K562 (cell line): Measurements from ENCODE around the gene ARHGEF26. TPM values are rescaled to one million over a fixed set of nuclear protein-coding genes. Genes with fewer than 3 reads are reported as not detected.

ENCODE experiments used
- ATAC-seq: fragments of 200-7000 bp; cut with Tn5 transposase; 3 replicates; pipeline ENCODE4 v1.9.1; 2020; ENCODE audit warnings: moderate library complexity
- BruUV-seq: library from RNA; stranded (reverse); fragments of 400-500 nt; replicated peaks from 2 replicates; lab custom pipeline; 2021; lab: Mats Ljungman, UMichigan
- CTCF ChIA-PET: fragments of 300-600 bp; formaldehyde crosslinking; extraction: SDS; loops from one replicate; lab custom pipeline; 2021; ENCODE audit warnings: low intra/inter-chr PET ratio; lab: Yijun Ruan, JAX
- POLR2A ChIA-PET: fragments of 300-600, 350-650 bp; sonication (Branson Sonifier 250); formaldehyde crosslinking; extraction: SDS; loops from one replicate; lab custom pipeline; 2021; ENCODE audit warnings: antibody characterized with exemption, inconsistent platforms; lab: Yijun Ruan, JAX
- DNase-seq, 4 experiments: peaks; one replicate each; pipeline versions ENCODE4 v3.0.0 to v3.0.0-alpha.2; 2011 to 2018; ENCODE audit warnings: low spot score in 3 of 4, mixed read lengths in 3 of 4; ENCODE audit errors: extremely low read depth in 1 of 4
- FAIRE-seq: peaks from 2 replicates; lab custom pipeline; 2011; peaks lifted over from hg19 to GRCh38; lab: Jason Lieb, UNC
- H2AFZ ChIP-seq: 2 replicates; pipeline ENCODE4 v1.6.0; 2011; ENCODE audit warnings: low read depth, low read length, control low read depth, inconsistent platforms
- H3K27ac ChIP-seq: fragments of 200-600 bp; 3 replicates; pipeline ENCODE4 v1.8.0; 2011; ENCODE audit warnings: low read depth, mild to moderate bottlenecking, control low read depth, inconsistent platforms, low read length, moderate library complexity, mixed read lengths; ENCODE audit errors: extremely low read depth
- H3K27me3 ChIP-seq, 2 experiments: fragments of 300-600 bp in 1 of 2; 2 replicates in 1 of 2; 3 replicates in 1 of 2; pipeline versions ENCODE4 v1.6.0 to v1.8.0; 2011; ENCODE audit warnings: inconsistent platforms in 2 of 2, low read length in 2 of 2, mild to moderate bottlenecking in 1 of 2, mixed read lengths in 1 of 2, moderate library complexity in 1 of 2; ENCODE audit not compliant: control insufficient read depth in 2 of 2, insufficient read depth in 2 of 2
- H3K36me3 ChIP-seq: fragments of 300-600 bp; 3 replicates; pipeline ENCODE4 v1.8.0; 2011; ENCODE audit warnings: mild to moderate bottlenecking, low read length, inconsistent platforms; ENCODE audit not compliant: control insufficient read depth, insufficient read depth
- H3K4me1 ChIP-seq, 2 experiments: fragments of 200-600 bp in 1 of 2; replicated peaks in 1 of 2; 2 replicates in 1 of 2; 3 replicates in 1 of 2; pipeline versions ENCODE4 v1.5.1 to v1.8.0; 2011; ENCODE audit warnings: inconsistent platforms in 2 of 2, low read length in 2 of 2, mild to moderate bottlenecking in 1 of 2, mixed read lengths in 1 of 2, moderate library complexity in 1 of 2; ENCODE audit not compliant: control insufficient read depth in 2 of 2, insufficient read depth in 2 of 2
- H3K4me2 ChIP-seq: 2 replicates; pipeline ENCODE4 v1.6.1; 2011; ENCODE audit warnings: low read length, control low read depth, inconsistent platforms, mixed read lengths; ENCODE audit not compliant: insufficient read depth
- H3K4me3 ChIP-seq: fragments of 200-600 bp; sonication (generic), shearing (Covaris generic); 2 replicates; pipeline ENCODE4 v1.5.1; 2016; ENCODE audit warnings: control low read depth, inconsistent platforms
- H3K79me2 ChIP-seq: fragments of 200-600 bp; 3 replicates; pipeline ENCODE4 v1.8.0; 2011; ENCODE audit warnings: low read length, inconsistent platforms; ENCODE audit not compliant: control insufficient read depth, insufficient read depth
- H3K9ac ChIP-seq, 2 experiments: 2 replicates each; pipeline versions ENCODE4 v1.6.0 to v1.6.1; 2011; ENCODE audit warnings: low read depth in 2 of 2, low read length in 2 of 2, control low read depth in 1 of 2, inconsistent platforms in 1 of 2, mild to moderate bottlenecking in 1 of 2, mixed read lengths in 1 of 2; ENCODE audit not compliant: insufficient read depth in 1 of 2
- H3K9me1 ChIP-seq: one replicate; pipeline ENCODE4 v1.6.0; 2011; ENCODE audit warnings: inconsistent platforms, mild to moderate bottlenecking, low read length, moderate library complexity; ENCODE audit not compliant: control insufficient read depth, insufficient read depth
- H3K9me3 ChIP-seq: replicated peaks from 2 replicates; pipeline ENCODE4 v1.5.1; 2011; ENCODE audit warnings: low read depth, low read length, inconsistent platforms; ENCODE audit not compliant: control insufficient read depth, insufficient read depth
- H4K20me1 ChIP-seq: replicated peaks from 2 replicates; pipeline ENCODE4 v1.6.1; 2011; ENCODE audit warnings: low read length, inconsistent platforms, mixed read lengths; ENCODE audit not compliant: control insufficient read depth, insufficient read depth
- ATF1 ChIP-seq, 2 experiments: fragments of 450-650 bp in 1 of 2; IDR thresholded peaks; 2 replicates each; pipeline ENCODE4 v1.6.1; 2016; ENCODE audit warnings: missing compliant biosample characterization in 1 of 2, missing genetic modification characterization in 1 of 2
- BCOR ChIP-seq: fragments of 450-650 bp; IDR thresholded peaks from 2 replicates; pipeline ENCODE4 v1.6.1; 2016
- CEBPZ ChIP-seq: fragments of 150-350 bp; IDR thresholded peaks from 2 replicates; pipeline ENCODE4 v1.6.1; 2014; ENCODE audit warnings: low read depth, mild to moderate bottlenecking, low read length, borderline replicate concordance
- COPS2 ChIP-seq: fragments of 450-650 bp; conservative IDR thresholded peaks from 2 replicates; pipeline ENCODE4 v1.6.1; 2016; ENCODE audit warnings: mild to moderate bottlenecking, moderate library complexity
- ETV1 ChIP-seq: fragments of 450-650 bp; conservative IDR thresholded peaks from 2 replicates; pipeline ENCODE4 v1.6.1; 2016; ENCODE audit warnings: missing genetic modification characterization, control low read depth, low read depth, missing compliant biosample characterization
- GMEB1 ChIP-seq: fragments of 250-450 bp; sonication (Bioruptor Pico); IDR thresholded peaks from 2 replicates; pipeline ENCODE4 v1.4.0; 2020; ENCODE audit warnings: mild to moderate bottlenecking
- KLF1 ChIP-seq: fragments of 450-650 bp; IDR thresholded peaks from 2 replicates; pipeline ENCODE4 v1.6.1; 2016; ENCODE audit warnings: missing genetic modification characterization, missing compliant biosample characterization
- LARP7 ChIP-seq: fragments of 450-650 bp; IDR thresholded peaks from 2 replicates; pipeline ENCODE4 v1.6.1; 2016
- LCOR ChIP-seq: sonication (generic); formaldehyde crosslinking; IDR thresholded peaks from 2 replicates; pipeline ENCODE4 v1.8.0; 2022; ENCODE audit warnings: mild to moderate bottlenecking, missing genetic modification reagents
- MEF2D ChIP-seq: conservative IDR thresholded peaks from 2 replicates; pipeline ENCODE4 v1.6.1; 2016; ENCODE audit warnings: low read depth, missing genetic modification characterization, missing compliant biosample characterization
- NONO ChIP-seq, 2 experiments: fragments of 200-400 bp in 1 of 2; fragments of 450-650 bp in 1 of 2; formaldehyde crosslinking in 1 of 2; IDR thresholded peaks; 2 replicates each; pipeline ENCODE4 v1.6.1; 2017; ENCODE audit warnings: low read depth in 2 of 2, mild to moderate bottlenecking in 2 of 2, moderate library complexity in 2 of 2, low read length in 1 of 2
- STAG1 ChIP-seq: sonication (generic); formaldehyde crosslinking; IDR thresholded peaks from 2 replicates; pipeline ENCODE4 v1.5.0; 2020; ENCODE audit warnings: missing genetic modification reagents, borderline replicate concordance
- ZNF197 ChIP-seq: fragments of 200-800 bp; sonication (Bioruptor generic); IDR thresholded peaks from 2 replicates; pipeline ENCODE4 v1.6.1; 2016; ENCODE audit warnings: low read depth, missing genetic modification characterization, missing compliant biosample characterization
- ZNF395 ChIP-seq: fragments of 200-800 bp; sonication (Bioruptor generic); IDR thresholded peaks from 2 replicates; pipeline ENCODE4 v1.6.1; 2017; ENCODE audit warnings: missing genetic modification characterization, missing compliant biosample characterization
- ZNF655 ChIP-seq: fragments of 250-450 bp; sonication (Bioruptor Pico); IDR thresholded peaks from 2 replicates; pipeline ENCODE4 v1.5.0; 2021
- WGBS: fragments of 100-300 bp; shearing (Covaris generic); methylation state at CpG from one replicate; pipeline ENCODE4 v1.1.6; 2016; ENCODE audit warnings: low coverage, mixed read lengths; ENCODE audit not compliant: insufficient coverage; ENCODE audit errors: missing lambda C conversion rate; 5-methylcytosine and 5-hydroxymethylcytosine counted together
- in situ Hi-C: fragments of 300-500 bp; cut with MboI; formaldehyde crosslinking; loops from 4 replicates; pipeline ENCODE4 v1.15.0; 2018; ENCODE audit warnings: inconsistent platforms, mixed read lengths
- intact Hi-C: fragments of 100-400 bp; cut with micrococcal nuclease; formaldehyde crosslinking; loops from 2 replicates; pipeline ENCODE4 v1.14.2; 2022
- polyA plus RNA-seq, 8 experiments: library from polyadenylated mRNA; depleted of rRNA in 4 of 8; stranded (reverse) in 5 of 8; unstranded in 3 of 8; fragments of >200 nt; fragmentation: Nextera tagmentation in 2 of 8; fragmentation: Illumina TruSeq in 1 of 8; extraction: Ambion mirVana in 2 of 8; extraction: Trizol in 1 of 8; gene quantifications; 2 replicates each; pipeline versions ENCODE4 v1.2.1 to v1.2.3, GENCODE V29; 2011 to 2014; ENCODE audit warnings: inconsistent platforms in 1 of 8, missing spikeins in 1 of 8
- total RNA-seq, 7 experiments: library from RNA; depleted of rRNA in 6 of 7; stranded (reverse); fragments of >200 nt in 6 of 7; fragmentation: Illumina TruSeq in 2 of 7; extraction: Trizol in 2 of 7; gene quantifications; 2 replicates each; pipeline versions ENCODE4 v1.2.1 to v1.2.3, GENCODE V29; 2011 to 2021; ENCODE audit warnings: low replicate concordance in 1 of 7

Gene ARHGEF26
- total and polyA plus RNA-seq, 9 of the 15 experiments (the other 6 are each of a cell fraction or from before 2014, with no cell fraction given) = 0.01 to 0.11 (median 0.04) TPM; not detected in 2

GRCh38 chr3:154142608-154143007 lies 21.4 kb downstream of the ARHGEF26 start (continued):
- no peak for TF ChIP-seq GMEB1
- no peak for TF ChIP-seq BCOR
- TF ChIP-seq MEF2D = no peak

- H3K27me3 ChIP-seq = no peaks in the 10 kb centered on the region
- no peaks in the 10 kb centered on the region for H4K20me1 ChIP-seq
- intact Hi-C loops (no loop called here), in situ Hi-C loops (no loop called here)
- POLR2A ChIA-PET = no interaction called here
- no peaks in the 10 kb centered on the region for H3K9me1 ChIP-seq
- no peak overlapping the region for H3K9ac ChIP-seq
- no peak overlapping the region for H2AFZ ChIP-seq
- DNase-seq (no peak), FAIRE-seq (no peak), ATAC-seq (no peak)
- H3K9me3 ChIP-seq = no peaks in the 10 kb centered on the region
- no peaks in the 10 kb centered on the region for H3K79me2 ChIP-seq
- H3K27ac ChIP-seq = no peak overlapping the region
- no peak overlapping the region for H3K4me3 ChIP-seq
- CTCF ChIA-PET = no interaction called here
- BruUV-seq = no TSS peak
- no peaks in the 10 kb centered on the region for H3K4me1 ChIP-seq
- WGBS = 0% methylated on average over 2 of the region's 2 CpGs
- H3K4me2 ChIP-seq = no peak overlapping the region
- H3K36me3 ChIP-seq = no peaks in the 10 kb centered on the region
- TF ChIP-seq ZNF197 = no peak
- TF ChIP-seq NONO (IDR thresholded peaks at IDR 0.05; ENCODE audit: low read depth in 2 of 2, low read length in 1 of 2) = no peak
- no peak for TF ChIP-seq STAG1 (CRISPR knock-in tag)
- TF ChIP-seq ETV1 = no peak
- no peak for TF ChIP-seq CEBPZ
- no peak for TF ChIP-seq KLF1 (tag)
- no peak for TF ChIP-seq LCOR (CRISPR knock-in tag)
- no peak for TF ChIP-seq ZNF655 (CRISPR knock-in tag)
- TF ChIP-seq ATF1 (CRISPR knock-in tag; IDR thresholded peaks at IDR 0.05) = no peak
- TF ChIP-seq ATF1 (tag; IDR thresholded peaks at IDR 0.05) = no peak
- no peak for TF ChIP-seq ZNF395 (CRISPR knock-in tag)
- no peak for TF ChIP-seq LARP7
- no peak for TF ChIP-seq COPS2
These were observed 22.7 kb downstream of the ARHGEF26 start for GRCh38 chr3:154143873-154144272.
